WI38 (cell line): Measurements from ENCODE around the gene FAM25G.
"Not testable (repeated sequence)": the region's sequence is repeated elsewhere in the genome, so short reads cannot be mapped to it uniquely, and the experiment has no call there.

ENCODE experiments used
- H3K4me3 ChIP-seq: 2 replicates; pipeline ENCODE4 v1.5.1; 2011; ENCODE audit warnings: low read depth, mild to moderate bottlenecking, control low read depth, low read length
- CTCF ChIP-seq: IDR thresholded peaks from 2 replicates; pipeline ENCODE4 v1.5.1; 2012; ENCODE audit warnings: low read depth, mild to moderate bottlenecking, control low read depth, low read length

The FAM25G gene

GRCh38 chr10:47456079-47456785, 35.3 kb downstream of the FAM25G start:
- H3K4me3 ChIP-seq = no peak overlapping the region
- TF ChIP-seq CTCF = no peak

- H3K4me3 ChIP-seq = not testable (repeated sequence)
Observed at GRCh38 chr10:47455350-47456078, 36.0 kb downstream of the FAM25G start.

GRCh38 chr10:47454780-47455058, 36.8 kb downstream of the FAM25G start:
- TF ChIP-seq CTCF = no peak

GRCh38 chr10:47454008-47454779, 37.3 kb downstream of the FAM25G start:
- TF ChIP-seq CTCF = no peak
- no peak overlapping the region for H3K4me3 ChIP-seq

More at GRCh38 chr10:47454780-47455058, 36.8 kb downstream of the FAM25G start:
- H3K4me3 ChIP-seq = no peak overlapping the region

- TF ChIP-seq CTCF = no peak
- no peak overlapping the region for H3K4me3 ChIP-seq
Observed at GRCh38 chr10:47453141-47454007, 38.1 kb downstream of the FAM25G start.

- no peak overlapping the region for H3K4me3 ChIP-seq
- TF ChIP-seq CTCF = no peak
Observed at GRCh38 chr10:47452495-47453140, 38.9 kb downstream of the FAM25G start.

- TF ChIP-seq CTCF = no peak
Observed at GRCh38 chr10:47451998-47452494, 39.5 kb downstream of the FAM25G start.

More at GRCh38 chr10:47451998-47452494, 39.5 kb downstream of the FAM25G start:
- H3K4me3 ChIP-seq = no peak overlapping the region
